SK-N-SH (cell line): Measurements from ENCODE around the gene FAXDC2.

Experiments used
- CTCF ChIP-seq: fragments of 200-600 bp; sonication (generic); IDR thresholded peaks from 2 replicates; pipeline ENCODE4 v1.6.1; 2017; ENCODE audit warnings: antibody characterized with exemption, mild to moderate bottlenecking, moderate library complexity
- EP300 ChIP-seq, 2 experiments: IDR thresholded peaks; 2 replicates each; pipeline versions ENCODE4 v1.4.0 to v1.6.1; 2012; ENCODE audit warnings: borderline replicate concordance in 1 of 2, low read depth in 1 of 2, low read length in 1 of 2
- MAX ChIP-seq: IDR thresholded peaks from 2 replicates; pipeline ENCODE4 v1.4.0; 2012; ENCODE audit warnings: low read depth
- NRF1 ChIP-seq: IDR thresholded peaks from 2 replicates; pipeline ENCODE4 v1.6.1; 2012; ENCODE audit warnings: low read depth, mild to moderate bottlenecking, low read length
- POLR2AphosphoS5 ChIP-seq: IDR thresholded peaks from 2 replicates; pipeline ENCODE4 v1.6.1; 2012; ENCODE audit warnings: low read depth, low read length

- TF ChIP-seq MAX (no peak), CTCF (no peak), NRF1 (no peak), EP300 (IDR thresholded peaks at IDR 0.05; ENCODE audit: borderline replicate concordance in 1 of 2, low read depth in 1 of 2, low read length in 1 of 2) (no peak), POLR2AphosphoS5 (no peak)
Observed at GRCh38 chr5:154861946-154862345, 11.5 kb upstream of the FAXDC2 start.
